Activated T-cell treated with anti-CD3 and anti-CD28 coated beads for 1 hour (primary cell): Measurements from ENCODE around the gene ATP9A.
"Not testable (repeated sequence)": the region's sequence is repeated elsewhere in the genome, so short reads cannot be mapped to it uniquely, and the experiment has no call there.

ENCODE experiments used
- DNase-seq: peaks from one replicate; pipeline ENCODE4 v3.0.0-alpha.2; 2020; ENCODE audit warnings: low read depth

ATP9A gene

DNA sequence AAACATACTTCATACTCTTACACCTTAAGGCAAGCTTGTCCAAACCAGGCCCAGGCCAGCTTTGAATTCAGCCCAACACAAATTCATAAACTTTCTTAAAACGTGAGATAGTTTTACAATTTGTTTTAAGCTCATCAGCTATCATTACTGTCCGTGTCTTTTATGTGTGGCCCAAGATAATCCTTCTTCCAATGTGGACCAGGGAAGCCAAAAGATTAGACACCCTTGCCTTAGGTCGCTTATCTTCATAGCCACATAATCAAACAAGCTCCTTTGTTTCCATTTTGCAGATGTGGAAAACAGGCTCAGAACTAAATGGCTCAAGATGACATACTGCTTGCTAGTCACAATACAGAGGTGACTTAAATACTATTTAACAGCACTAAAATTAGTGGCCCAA lies 28.1 kb upstream of the ATP9A start:
- no peak for DNase-seq

DNA sequence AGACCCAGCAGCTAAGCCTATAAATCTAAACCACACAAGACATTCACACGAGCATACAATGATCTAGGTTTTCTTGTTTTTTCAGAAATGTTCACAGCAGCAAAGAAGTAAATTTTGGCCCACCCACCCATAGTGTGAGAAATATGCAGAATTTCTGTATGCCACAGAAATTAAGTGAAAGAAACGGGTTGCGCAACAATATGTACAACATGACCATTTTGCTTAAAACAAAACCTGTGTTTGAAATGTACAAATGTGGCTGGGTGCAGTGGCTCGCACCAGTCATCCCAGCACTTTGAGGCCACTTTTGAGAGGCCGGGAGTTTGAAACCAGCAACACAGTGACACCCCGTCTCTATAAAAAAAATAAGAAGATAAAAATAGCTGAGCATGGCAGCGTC lies 24.8 kb upstream of the ATP9A start:
- DNase-seq: no peak

DNA sequence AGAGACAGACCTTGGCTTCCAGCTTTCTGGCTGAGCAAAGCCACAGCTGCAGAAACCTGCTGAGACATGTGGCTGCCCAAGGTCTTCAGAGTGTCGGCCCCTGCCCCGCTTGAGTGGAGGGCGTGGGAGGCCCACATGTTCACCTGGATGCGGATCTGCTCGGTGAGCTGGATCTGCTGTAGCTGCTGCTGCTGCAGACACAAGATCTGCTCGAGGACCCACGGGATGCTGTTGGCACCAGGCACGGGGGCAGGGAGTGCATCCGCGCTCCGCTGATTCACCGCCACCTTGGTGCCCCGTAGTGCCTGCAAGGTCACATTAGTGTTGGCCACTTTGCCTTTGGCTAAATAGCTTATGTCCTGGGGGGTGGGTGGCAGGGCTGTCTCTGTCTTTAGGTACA lies 23.4 kb upstream of the ATP9A start:
- DNase-seq: no peak

DNA sequence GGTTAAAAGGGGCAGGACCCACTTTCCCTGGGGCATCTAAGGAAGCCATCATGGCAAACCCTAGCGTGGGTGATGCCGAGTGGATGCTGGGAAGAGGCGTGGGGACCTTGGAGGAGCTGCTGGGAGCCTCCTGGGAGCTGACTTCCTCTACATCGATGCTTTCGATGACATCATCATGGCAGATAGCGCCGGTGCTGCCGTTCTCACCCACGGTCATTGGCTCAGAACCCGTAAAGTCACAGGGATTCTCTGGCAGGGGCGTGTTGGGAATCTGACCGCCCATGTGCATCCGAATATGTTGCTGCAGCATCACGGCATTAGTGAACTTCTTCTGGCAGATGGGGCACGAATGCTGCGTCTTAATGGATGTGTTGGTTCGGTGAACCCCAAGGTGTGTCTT lies 22.1 kb upstream of the ATP9A start:
- DNase-seq: no peak

DNA sequence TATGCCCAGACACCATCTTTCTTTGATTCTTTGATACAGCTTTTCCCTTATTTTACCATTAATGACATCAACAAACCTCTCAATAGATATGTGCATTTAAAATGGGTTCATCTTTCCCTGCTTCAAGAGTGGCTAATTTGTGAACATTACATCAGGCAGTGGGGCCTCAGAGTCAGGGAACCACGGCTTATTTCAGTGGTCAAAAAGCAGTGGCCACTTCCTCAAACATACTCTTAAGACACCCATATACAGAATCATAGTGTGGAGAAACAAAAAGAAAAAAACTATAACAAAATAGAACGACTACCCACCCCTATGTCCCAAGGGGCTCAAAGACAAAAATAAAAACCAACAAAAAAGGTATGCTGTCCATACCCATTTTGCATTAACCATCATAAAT lies 21.2 kb upstream of the ATP9A start:
- no peak for DNase-seq

DNA sequence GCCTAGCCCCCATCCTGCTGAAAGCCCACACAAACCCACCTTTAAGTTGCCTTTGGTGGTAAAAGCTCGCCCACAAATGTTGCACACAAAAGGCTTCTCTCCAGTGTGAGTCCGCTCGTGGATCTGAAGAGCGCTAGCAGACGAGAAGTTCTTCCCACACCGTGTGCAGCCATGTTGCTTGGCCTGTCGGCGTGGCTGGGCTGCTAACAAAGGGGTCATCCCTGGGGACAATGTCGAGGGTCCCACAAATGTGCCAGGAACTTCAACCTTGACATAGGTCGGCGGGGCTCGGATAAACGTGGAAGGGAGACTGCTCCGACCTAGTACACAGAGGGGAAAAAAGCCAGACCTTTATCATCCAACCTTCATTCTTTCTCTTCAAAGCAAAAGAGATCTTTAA lies 20.6 kb upstream of the ATP9A start:
- no peak for DNase-seq

DNA sequence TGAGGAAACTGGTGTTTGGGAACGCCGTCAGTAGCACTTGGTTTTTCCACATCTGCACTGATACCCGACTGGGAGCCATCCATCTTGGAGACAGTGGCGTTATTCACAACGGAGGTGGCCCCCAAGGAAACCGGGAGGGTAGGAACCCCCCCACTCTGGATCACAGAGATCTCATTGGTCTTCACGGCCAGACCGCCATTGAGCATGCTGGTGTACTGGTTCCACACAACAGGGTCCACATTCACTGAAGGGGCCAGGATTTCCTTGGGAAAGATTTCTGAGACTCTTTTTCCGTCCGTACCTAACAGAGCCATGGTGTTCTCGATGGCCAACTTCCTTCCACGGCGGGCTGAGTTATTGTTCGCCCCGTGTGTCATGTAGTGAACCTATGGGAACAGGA lies 16.1 kb upstream of the ATP9A start:
- no peak for DNase-seq

DNA sequence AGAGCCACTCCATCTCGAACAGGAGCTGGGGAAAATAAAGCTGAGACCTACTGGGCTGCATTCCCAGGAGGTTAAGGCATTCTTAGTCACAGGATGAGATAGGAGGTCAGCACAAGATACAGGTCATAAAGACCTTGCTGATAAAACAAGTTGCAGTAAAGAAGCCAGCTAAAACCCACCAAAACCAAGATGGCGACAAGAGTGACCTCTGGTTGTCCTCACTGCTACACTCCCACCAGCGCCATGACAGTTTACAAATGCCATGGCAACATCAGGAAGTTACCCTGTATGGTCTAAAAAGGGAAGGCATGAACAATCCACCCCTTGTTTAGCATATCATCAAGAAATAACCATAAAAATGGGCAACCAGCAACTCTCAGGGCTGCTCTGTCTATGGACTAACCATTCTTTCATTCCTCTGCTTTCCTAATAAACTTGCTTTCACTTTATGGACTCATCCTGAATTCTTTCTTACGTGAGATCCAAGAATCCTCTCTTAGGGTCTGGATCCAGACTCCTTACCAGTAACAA lies 10.1 kb upstream of the ATP9A start:
- DNase-seq: not testable (repeated sequence)

DNA sequence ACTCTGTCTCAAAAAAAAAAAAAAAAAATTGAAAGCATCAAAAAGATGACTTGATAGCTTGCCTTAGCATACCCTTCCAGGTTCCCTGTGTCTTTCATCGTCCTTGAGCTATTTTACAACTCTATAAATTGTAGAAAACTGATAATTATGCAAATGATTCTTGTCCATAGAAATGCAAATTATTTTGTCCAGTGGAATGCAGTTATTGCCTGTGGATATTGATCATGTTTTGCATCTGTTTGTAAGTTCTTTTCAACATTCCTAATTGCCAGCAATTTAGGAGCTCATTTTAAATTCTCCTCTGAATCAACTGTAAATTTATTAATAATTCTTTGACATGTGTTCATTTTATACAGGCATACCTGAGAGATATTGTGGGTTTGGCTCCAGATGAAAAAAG lies 7.1 kb upstream of the ATP9A start:
- DNase-seq: no peak

DNA sequence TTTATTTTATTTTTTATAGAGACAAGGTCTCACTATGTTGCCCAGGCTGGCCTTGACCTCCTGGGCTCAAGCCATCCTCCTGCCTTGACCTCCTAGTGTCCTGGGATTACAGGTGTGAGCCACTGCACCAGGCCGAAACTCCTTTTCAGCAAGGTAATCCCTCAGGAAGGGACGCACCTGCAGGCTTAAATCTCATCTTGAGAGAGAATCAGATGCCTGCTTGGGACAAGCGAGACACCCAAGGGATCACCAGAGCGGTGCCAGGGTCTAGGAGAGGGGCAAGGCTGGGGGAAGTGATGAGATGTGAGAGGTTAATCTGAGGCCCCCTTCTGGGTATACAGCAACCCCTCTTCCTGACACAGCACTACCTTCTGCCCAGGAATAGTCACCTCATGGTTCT lies 4.0 kb upstream of the ATP9A start:
- DNase-seq: no peak

DNA sequence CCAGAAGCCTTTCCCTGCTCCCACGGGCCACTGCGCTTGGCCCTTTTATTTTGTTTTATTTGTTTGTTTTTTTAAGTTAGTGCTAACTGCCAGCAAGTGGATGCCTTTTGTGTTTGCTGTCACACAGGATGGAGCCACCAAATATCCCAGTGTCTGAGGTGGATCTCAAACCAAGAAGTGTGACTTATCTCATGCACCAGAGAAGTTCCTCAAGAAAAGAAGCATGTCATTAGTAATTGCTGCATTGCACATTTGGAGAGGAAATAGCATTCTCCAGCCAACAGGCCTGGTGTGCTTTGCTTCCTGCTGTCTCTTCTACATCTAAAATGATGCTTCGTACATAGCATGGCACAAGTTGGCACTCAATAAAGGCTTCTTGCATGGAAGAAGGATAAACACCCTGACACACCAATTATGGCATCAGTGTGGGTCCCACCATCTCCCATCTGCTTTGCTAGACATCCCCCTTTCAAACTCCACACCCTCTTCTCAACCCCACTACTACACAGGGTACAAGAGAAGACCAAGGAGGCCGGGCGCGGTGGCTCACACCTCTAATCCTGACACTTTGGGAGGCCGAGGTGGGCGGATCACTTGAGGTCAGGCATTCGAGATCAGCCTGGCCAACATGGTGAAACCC lies 1.9 kb upstream of the ATP9A start:
- no peak for DNase-seq

DNA sequence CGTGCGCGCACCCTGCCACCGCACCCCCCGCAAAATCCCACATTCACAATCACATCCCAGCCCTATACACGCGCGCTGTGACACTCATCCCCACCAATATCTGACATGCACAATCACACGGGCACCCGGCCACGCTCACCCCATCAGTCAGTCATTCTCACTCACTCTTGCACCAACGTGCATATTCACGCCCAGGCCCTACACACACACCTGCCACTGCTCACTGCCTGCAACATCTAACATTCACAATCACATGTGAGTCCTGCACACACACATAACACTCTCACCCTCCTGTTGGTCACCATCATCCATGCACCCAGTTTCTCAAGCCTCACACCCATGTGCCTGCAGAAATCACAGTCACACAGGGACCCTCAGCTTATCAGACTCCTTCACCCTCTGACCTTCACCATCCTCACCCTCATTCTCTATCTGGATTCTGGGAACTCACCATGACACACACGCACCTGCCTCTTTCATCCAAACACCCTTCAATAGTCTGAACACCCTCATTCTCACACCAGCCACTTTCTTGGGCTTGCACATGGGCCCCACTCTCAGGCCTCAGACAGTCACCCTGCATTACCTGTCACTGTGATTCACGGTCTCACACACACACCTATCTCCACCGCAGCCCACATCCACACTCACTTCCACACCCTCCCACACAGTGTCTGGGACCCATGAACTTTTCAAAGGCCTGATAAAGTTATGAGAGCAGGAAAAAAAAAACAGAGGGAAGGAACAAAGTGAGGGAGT lies 748 bp upstream of the ATP9A start:
- DNase-seq: no peak

DNA sequence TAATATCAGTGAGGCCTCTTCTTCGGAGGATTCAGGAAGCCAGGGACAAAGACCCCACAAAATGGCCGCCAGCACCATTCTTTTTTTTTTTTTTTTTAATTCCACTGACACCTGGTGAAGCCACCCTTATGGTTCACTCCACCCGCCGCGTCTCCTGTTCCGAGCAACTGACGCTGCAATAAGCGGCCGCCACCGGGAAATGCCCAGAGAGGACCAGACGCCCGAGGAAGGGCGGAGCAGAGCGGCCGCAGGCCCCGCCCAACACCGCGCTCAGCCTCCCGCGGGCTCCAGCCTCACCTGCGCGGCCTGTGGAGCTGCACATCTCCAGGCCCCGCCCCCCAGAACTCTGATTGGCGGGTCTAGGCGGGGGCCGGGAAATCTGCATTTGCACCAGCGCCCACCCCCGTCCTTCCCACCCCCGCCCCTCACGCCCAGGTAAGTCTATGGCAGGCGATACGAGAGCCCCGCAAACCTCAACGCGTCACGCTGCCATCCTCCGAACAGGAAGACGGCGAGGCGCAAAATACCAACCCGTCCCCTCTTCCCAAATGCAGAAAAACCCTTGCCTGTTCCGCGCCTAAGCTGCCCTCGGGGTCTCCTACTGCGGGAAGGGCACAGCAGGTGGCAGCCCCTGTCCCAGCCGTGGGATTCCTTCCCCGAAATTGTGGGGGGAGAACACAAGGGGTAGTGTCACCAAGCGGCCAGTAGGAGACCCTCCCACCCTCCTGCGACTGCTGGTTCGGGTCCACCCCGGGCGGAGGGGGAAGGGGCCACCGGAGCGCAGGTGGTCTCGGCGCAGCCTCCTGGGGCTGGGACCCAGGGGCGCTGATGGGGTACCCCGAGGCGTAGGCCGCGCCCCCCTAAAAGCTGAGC lies 960 bp downstream of the ATP9A start:
- DNase-seq: peak; percentile 1

DNA sequence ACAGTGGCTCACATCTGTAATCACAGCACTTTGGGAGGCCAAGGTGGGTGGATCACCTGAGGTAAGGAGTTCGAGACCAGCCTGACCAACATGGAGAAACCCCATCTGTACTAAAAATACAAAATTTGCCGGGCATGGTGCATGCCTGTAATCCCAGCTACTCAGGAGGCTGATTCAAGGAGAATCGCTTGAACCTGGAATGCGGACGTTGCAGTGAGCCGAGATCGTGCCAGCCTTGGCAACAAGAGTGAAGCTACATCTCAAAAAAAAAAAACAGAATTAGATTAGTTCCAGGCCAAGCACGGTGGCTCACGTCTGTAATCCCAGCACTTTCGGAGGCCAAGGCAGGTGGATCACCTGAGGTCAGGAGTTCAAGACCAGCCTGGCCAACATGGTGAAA lies 2.8 kb downstream of the ATP9A start:
- not testable (repeated sequence) for DNase-seq

DNA sequence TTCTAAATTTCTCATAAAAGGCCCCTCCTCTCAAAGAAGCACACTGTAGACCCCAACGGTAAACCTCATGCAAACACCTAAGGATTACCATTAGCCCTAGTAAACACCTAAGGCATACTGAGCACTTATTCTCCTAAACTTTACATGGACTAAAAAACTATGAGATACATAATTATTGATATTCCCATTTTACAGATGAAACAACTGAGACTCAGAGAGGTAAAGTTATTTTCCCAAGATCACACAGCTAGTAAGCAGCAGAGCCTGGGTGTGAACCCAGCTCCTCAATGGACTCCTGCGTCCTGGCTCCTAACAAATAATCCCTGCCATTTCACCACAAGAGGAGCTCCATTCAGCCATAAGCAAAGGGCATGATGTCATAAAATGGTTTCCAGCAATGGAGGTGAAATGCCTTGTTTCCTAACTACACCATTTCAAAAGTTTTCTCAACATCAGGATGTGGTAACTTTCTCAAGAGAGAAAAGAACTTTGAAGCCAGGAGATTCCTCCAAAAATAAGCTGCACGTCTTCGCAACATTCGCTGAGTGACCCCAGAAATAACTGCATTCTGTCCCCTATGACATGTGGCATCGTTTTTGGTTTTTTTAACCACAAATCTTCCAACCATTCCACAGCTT lies 4.1 kb downstream of the ATP9A start:
- DNase-seq: no peak

DNA sequence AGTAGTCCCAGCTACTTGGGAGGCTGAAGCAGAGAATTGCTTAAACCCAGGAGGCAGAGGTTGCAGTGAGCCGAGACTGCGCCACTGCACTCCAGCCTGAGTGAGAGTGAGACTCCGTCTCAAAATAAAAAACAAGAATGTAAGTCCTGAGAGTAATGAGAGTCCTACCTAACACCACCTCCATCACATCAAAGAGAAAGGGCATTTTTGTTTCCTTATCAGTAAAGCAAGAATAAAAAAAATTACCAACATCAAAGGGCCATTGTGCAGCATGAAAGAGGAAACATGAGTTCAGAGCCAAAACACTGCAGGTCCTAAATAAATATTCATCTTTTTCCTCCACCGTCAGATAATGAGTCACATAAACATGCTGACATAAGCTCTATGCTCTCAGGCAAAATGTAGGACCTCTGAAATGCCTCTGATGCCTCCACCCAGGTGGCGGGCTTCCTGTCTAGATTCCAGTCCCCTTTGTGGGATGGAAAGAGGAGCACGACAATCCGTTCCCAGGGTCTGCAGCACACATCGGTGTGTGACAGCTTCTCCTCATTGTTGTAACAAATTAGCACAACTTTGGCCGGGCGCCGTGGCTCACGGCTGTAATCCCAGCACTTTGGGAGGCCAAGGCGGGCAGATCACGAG lies 7.2 kb downstream of the ATP9A start:
- DNase-seq: no peak

DNA sequence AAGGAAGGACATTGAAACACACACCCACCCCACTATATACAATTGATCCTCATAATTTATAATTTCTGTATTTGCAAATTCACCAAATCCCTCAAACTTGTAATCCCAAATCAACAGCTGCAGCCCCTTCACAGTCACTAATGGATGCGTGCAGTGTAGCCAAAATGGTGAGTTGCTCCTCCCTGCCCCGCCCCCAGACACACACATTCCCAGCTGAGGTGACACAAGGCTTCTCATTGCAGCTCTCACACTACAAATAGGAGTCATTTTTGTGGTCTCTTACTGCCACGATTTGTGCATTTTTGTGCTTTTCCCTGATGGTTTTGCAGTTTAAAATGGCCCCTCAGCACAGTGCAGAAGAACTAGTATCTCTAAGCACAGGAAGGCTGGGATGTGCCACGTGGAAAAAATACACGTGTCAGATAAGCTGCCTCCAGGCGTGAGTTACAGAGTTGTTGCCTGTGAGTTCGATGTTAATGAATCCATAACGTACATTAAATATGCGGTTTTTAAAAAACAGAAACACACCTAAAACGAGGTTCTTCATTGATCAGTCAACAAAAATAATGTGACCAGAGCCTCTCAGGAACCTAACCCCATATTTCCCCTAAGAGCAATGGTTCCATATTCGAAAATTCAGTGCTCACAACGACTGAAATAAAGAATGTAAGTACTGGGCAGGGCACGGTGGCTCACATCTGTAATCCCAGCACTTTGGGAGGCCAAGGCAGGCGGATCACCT lies 8.2 kb downstream of the ATP9A start:
- DNase-seq: no peak

DNA sequence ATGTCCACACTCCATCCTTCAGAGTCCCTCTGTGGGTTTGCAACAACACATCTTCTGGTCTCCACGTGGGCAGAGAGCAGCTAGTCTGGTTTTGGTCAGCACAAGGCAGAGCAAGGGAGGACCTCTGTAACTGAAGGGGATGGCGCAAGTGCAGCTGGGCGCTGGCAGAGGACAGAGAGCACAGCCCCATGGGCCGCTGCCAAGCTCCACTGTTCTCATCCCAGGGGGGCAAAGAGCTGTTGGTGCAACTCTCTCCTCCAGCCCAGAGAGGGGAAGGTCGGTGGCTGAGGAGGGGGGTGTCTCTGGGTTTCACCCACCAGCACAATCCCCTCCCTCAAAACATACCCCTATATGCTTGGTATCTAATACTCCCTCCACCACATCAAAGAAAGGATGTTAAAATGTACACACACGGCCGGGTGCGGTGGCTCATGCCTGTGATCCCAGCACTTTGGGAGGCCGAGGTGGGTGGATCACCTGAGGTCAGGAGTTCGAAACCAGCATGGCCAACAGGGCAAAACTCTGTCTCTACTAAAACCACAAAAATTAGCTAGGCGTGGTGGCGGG lies 9.1 kb downstream of the ATP9A start:
- no peak for DNase-seq

DNA sequence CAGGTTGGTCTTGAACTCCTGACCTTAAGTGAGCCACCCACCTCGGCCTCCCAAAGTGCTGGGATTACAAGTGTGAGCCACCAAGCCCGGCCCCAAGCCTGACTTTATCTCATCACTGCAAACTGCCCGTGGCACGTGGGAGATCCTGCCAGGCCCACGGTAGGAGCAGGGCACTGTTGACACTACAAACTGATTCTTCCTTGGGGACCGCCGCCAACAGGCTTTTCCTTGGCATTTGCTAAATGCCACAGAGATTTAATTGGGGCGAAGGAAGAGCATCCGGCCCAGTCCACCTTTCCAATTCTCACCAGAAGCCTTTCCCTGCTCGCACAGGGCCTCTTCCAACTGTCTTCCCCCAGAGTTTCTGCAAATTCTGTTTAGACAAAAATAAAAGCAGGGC lies 11.0 kb downstream of the ATP9A start:
- no peak for DNase-seq

DNA sequence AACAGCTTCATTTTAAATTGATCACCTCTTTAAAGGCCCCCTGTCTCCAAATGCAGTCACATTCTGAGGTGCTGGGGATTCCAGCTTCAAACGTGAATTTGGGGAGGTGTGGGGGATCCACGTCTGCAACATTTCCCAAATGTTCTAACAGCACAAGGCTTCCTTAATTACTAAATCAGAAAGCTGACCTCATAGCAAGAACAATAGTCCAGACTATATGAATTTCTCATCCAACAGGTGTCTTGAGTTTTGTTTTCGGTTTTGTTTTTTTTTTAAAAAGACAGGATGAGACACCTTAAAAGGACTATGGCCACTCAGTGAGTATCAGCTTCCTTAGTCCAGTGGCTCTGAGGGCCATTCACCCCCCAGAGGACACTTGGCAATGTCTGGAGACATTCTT lies 11.5 kb downstream of the ATP9A start:
- DNase-seq: no peak

DNA sequence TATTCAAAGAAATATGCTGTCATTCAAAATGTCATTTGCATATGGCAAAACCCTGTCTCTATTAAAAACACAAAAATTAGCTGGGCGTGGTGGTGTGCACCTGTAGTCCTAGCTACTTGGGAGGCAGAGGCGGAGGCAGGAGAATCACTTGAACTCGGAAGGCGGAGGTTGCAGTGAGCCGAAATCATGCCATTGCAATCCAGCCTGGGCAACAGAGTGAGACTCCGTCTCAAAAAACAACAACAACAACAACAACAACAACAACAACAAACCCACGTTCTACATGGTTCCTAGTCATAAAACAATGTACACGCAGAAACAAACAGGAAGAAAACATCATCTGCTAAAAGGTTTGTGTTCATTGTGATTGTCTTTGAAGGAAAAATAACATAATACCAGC lies 15.0 kb downstream of the ATP9A start:
- DNase-seq: not testable (repeated sequence)
